ENCODE results near the gene HDAC4. TPM values are rescaled to one million over a fixed set of nuclear protein-coding genes. Genes with fewer than 3 reads are reported as not detected.

Gene HDAC4
- total RNA-seq, 1 donor from 2014 or later: 11.8 TPM

GRCh38 chr2:239146741-239147181, 254.1 kb downstream of the HDAC4 start:
- H3K4me3 Mint-ChIP-seq (ENCODE audit: unreplicated experiment): no peak overlapping the region
- H3K36me3 ChIP-seq (ENCODE audit: insufficient read depth, low read length): no peaks in the 10 kb centered on the region
- H3K4me2 ChIP-seq (ENCODE audit: low read length): no peak overlapping the region
- H4K20me1 ChIP-seq (ENCODE audit: insufficient read depth, low read length): no peaks in the 10 kb centered on the region
- no peaks in the 10 kb centered on the region for H3K9me3 Mint-ChIP-seq (ENCODE audit: unreplicated experiment)
- H2AFZ ChIP-seq (ENCODE audit: low read depth, low read length): no peak overlapping the region
- H3K9me3 ChIP-seq (ENCODE audit: insufficient read depth, low read depth, low read length): no peaks in the 10 kb centered on the region
- H3K4me1 ChIP-seq (ENCODE audit: insufficient read depth, low read length): no peaks in the 10 kb centered on the region
- peaks cover 4% of the 10 kb centered on the region for H3K27me3 Mint-ChIP-seq (ENCODE audit: low read depth, unreplicated experiment)
- H3K27ac Mint-ChIP-seq (ENCODE audit: unreplicated experiment): no peak overlapping the region
- FAIRE-seq (no peak), DNase-seq (ENCODE audit: low read depth) (no peak)
- no peak overlapping the region for H3K27ac ChIP-seq (ENCODE audit: low read depth, low read length)
- no peak overlapping the region for H3K4me3 ChIP-seq (ENCODE audit: insufficient read depth, low read depth, low read length)
- H3K4me1 Mint-ChIP-seq (ENCODE audit: low read depth, unreplicated experiment): no peaks in the 10 kb centered on the region
- no peaks in the 10 kb centered on the region for H3K27me3 ChIP-seq (ENCODE audit: insufficient read depth, low read length)
- H3K9ac ChIP-seq (ENCODE audit: low read length): no peak overlapping the region
- H3K36me3 Mint-ChIP-seq (ENCODE audit: low read depth, unreplicated experiment): peaks cover 4% of the 10 kb centered on the region
- no peaks in the 10 kb centered on the region for H3K79me2 ChIP-seq (ENCODE audit: insufficient read depth, low read length)
- TF ChIP-seq CTCF (IDR thresholded peaks at IDR 0.05; ENCODE audit: insufficient read depth, low read depth, low read length): no peak
- no peak for TF ChIP-seq EZH2 (IDR thresholded peaks at IDR 0.05; ENCODE audit: insufficient read depth, low read length)

- H3K36me3 ChIP-seq (ENCODE audit: insufficient read depth, low read length): no peaks in the 10 kb centered on the region
- H3K27ac Mint-ChIP-seq (ENCODE audit: unreplicated experiment): no peak overlapping the region
- H2AFZ ChIP-seq (ENCODE audit: low read depth, low read length): no peak overlapping the region
- H3K4me1 Mint-ChIP-seq (ENCODE audit: low read depth, unreplicated experiment): no peaks in the 10 kb centered on the region
- no peaks in the 10 kb centered on the region for H4K20me1 ChIP-seq (ENCODE audit: insufficient read depth, low read length)
- no peaks in the 10 kb centered on the region for H3K79me2 ChIP-seq (ENCODE audit: insufficient read depth, low read length)
- H3K27ac ChIP-seq (ENCODE audit: low read depth, low read length): no peak overlapping the region
- H3K4me3 Mint-ChIP-seq (ENCODE audit: unreplicated experiment): no peak overlapping the region
- no peaks in the 10 kb centered on the region for H3K9me3 Mint-ChIP-seq (ENCODE audit: unreplicated experiment)
- DNase-seq (ENCODE audit: low read depth): no peak
- H3K27me3 Mint-ChIP-seq (ENCODE audit: low read depth, unreplicated experiment): peaks cover 4% of the 10 kb centered on the region
- no peaks in the 10 kb centered on the region for H3K4me1 ChIP-seq (ENCODE audit: insufficient read depth, low read length)
- no peaks in the 10 kb centered on the region for H3K9me3 ChIP-seq (ENCODE audit: insufficient read depth, low read depth, low read length)
- TF ChIP-seq CTCF (IDR thresholded peaks at IDR 0.05; ENCODE audit: insufficient read depth, low read depth, low read length): no peak
- TF ChIP-seq EZH2 (IDR thresholded peaks at IDR 0.05; ENCODE audit: insufficient read depth, low read length): no peak
- no peak overlapping the region for H3K4me3 ChIP-seq (ENCODE audit: insufficient read depth, low read depth, low read length)
- H3K4me2 ChIP-seq (ENCODE audit: low read length): no peak overlapping the region
- H3K27me3 ChIP-seq (ENCODE audit: insufficient read depth, low read length): no peaks in the 10 kb centered on the region
- no peak overlapping the region for H3K9ac ChIP-seq (ENCODE audit: low read length)
- peaks cover 5% of the 10 kb centered on the region for H3K36me3 Mint-ChIP-seq (ENCODE audit: low read depth, unreplicated experiment)
- FAIRE-seq: no peak
These were observed 254.7 kb downstream of the HDAC4 start for GRCh38 chr2:239146011-239146641.

GRCh38 chr2:239145601-239146000, 255.2 kb downstream of the HDAC4 start:
- H3K9me3 Mint-ChIP-seq (ENCODE audit: unreplicated experiment): no peaks in the 10 kb centered on the region
- H3K36me3 ChIP-seq (ENCODE audit: insufficient read depth, low read length): no peaks in the 10 kb centered on the region
- no peaks in the 10 kb centered on the region for H3K4me1 Mint-ChIP-seq (ENCODE audit: low read depth, unreplicated experiment)
- H3K4me3 ChIP-seq (ENCODE audit: insufficient read depth, low read depth, low read length): no peak overlapping the region
- peaks cover under 1% of the 10 kb centered on the region for H3K4me1 ChIP-seq (ENCODE audit: insufficient read depth, low read length)
- no peak overlapping the region for H3K27ac Mint-ChIP-seq (ENCODE audit: unreplicated experiment)
- DNase-seq (ENCODE audit: low read depth) (no peak), FAIRE-seq (no peak)
- H3K27me3 Mint-ChIP-seq (ENCODE audit: low read depth, unreplicated experiment): peaks cover 4% of the 10 kb centered on the region
- no peaks in the 10 kb centered on the region for H3K79me2 ChIP-seq (ENCODE audit: insufficient read depth, low read length)
- no peak overlapping the region for H3K27ac ChIP-seq (ENCODE audit: low read depth, low read length)
- no peaks in the 10 kb centered on the region for H3K27me3 ChIP-seq (ENCODE audit: insufficient read depth, low read length)
- no peak for TF ChIP-seq EZH2 (IDR thresholded peaks at IDR 0.05; ENCODE audit: insufficient read depth, low read length)
- no peak for TF ChIP-seq CTCF (IDR thresholded peaks at IDR 0.05; ENCODE audit: insufficient read depth, low read depth, low read length)
- H3K9ac ChIP-seq (ENCODE audit: low read length): no peak overlapping the region
- no peak overlapping the region for H2AFZ ChIP-seq (ENCODE audit: low read depth, low read length)
- no peak overlapping the region for H3K4me3 Mint-ChIP-seq (ENCODE audit: unreplicated experiment)
- H3K4me2 ChIP-seq (ENCODE audit: low read length): no peak overlapping the region
- no peaks in the 10 kb centered on the region for H3K9me3 ChIP-seq (ENCODE audit: insufficient read depth, low read depth, low read length)
- no peaks in the 10 kb centered on the region for H4K20me1 ChIP-seq (ENCODE audit: insufficient read depth, low read length)
- peaks cover 5% of the 10 kb centered on the region for H3K36me3 Mint-ChIP-seq (ENCODE audit: low read depth, unreplicated experiment)
